HG02840 (cell line): ENCODE data around the gene TPTE2.
"Not testable (repeated sequence)": the region's sequence is repeated elsewhere in the genome, so short reads cannot be mapped to it uniquely, and the experiment has no call there.

Source experiments
- ATAC-seq: cut with Tn5 transposase; IDR thresholded peaks from one replicate; pipeline ENCODE4 v1.9.1; 2021; ENCODE audit warnings: mild to moderate bottlenecking, moderate library complexity, moderate number of reproducible peaks; ENCODE audit not compliant: unreplicated experiment, low FRiP score

TPTE2 gene

DNA sequence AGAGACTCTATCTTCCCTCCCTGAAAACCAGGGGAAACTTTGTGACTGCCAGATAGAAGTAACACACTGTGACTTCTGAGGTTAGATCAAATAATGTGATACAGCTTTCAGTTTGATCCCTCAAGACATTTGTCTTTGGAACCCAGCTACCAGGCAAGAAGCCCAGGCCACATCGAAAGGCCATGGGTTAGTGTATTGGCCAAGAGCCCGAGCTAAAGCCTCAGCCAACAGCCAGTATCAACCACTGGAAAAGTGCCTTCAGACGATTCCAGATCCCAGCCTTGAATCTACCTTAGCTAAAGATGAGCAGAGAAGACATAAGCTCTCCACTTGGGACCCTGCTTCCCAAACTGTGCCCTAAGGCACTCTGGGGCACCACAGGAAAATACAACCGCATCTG, 10.9 kb upstream of the TPTE2 start:
- ATAC-seq = no peak

DNA sequence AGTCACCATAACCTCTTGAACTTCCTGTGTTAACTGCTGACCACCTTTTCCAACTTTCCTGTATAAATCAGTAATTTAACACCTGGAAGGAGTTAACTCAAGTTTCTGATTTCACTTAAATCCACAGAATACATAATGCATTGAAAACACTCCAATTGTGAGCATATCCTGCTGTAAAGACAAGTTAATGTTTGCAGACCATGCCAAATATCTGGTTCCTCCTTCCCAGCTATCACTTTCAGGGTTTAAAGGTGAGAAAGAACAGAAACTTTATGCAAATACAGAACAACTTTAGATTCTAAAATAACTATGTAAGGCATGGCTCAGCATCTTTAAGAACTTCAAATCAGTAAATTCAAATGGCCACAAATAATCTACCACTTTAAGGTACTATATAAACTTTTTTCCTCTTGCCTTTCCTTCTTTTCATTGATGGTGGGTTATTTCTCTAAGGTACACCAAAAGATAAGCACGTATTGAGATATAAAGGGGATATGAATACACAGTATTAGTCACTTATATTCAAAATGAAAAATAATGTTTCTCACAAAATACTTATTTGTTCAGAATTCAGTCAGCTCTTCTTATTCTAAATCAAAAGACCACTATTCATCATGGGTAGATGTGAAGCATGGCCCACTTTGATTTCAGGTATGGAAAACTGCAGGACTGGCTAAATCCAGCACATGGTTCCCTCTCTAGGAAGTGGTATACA, 6.6 kb upstream of the TPTE2 start:
- ATAC-seq = peak; percentile 64

DNA sequence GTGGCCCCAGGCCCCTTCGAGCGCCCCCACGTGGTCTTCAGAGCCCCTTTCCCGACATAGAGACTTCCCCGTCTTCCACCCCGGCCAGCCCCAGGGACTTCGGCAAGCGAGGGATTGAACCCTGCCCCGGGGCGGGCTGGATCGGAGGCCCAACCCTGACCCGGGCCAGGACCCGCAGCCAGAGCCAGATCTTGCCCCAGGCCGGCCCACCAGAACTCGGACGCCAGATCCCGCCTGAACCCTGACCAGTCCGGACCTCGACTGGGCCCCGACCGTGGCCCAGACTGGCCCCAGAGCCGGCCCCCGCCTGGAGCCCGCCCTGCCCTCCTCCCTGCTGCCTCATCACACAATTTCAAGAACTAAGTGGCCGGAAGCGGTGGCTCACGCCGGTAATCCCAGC, 253 bp upstream of the TPTE2 start:
- no peak for ATAC-seq

- not testable (repeated sequence) for ATAC-seq
Measured at GRCh38 chr13:19560672-19561071, 660 bp downstream of the TPTE2 start.

- not testable (repeated sequence) for ATAC-seq
Measured at GRCh38 chr13:19559739-19560138, 1.6 kb downstream of the TPTE2 start.

DNA sequence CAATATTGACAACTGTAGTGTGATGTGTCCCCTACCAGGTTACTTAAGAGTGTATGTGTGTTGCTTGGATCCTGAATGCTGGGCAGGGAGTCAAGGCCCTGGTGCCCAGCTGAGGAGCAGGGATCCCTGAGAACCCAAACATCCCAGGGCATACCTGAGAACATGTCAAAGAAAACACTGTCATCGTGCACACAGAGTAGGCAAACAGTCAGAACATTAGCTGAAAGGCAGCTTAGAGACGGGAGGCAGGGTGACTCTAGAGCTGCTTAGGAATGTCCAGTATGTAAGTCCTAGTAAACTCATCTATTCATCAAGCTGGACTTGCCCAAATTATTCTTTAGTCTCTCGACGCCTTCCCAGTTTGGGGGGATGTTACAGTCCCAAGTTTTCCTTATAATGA, 4.0 kb downstream of the TPTE2 start:
- ATAC-seq = not testable (repeated sequence)

DNA sequence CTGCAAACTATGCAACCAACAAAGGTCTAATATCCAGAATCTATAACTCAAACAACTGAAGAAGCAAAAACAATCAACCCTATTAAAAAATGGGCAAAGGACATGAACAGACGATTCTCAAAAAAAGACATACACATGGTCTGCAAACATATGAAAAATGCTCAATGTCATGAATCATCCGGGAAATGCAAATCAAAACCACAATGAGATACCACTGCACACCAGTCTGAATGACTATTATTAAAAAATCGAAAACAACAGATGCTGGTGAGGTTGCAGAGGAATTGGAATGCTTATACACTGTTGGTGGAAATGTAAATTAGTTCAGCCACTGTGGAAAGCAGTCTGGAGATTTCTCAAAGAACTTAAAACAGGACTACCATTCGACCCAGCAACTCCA, 12.1 kb downstream of the TPTE2 start:
- ATAC-seq = not testable (repeated sequence)

GRCh38 chr13:19525634-19526033, 35.7 kb downstream of the TPTE2 start:
- ATAC-seq = not testable (repeated sequence)

DNA sequence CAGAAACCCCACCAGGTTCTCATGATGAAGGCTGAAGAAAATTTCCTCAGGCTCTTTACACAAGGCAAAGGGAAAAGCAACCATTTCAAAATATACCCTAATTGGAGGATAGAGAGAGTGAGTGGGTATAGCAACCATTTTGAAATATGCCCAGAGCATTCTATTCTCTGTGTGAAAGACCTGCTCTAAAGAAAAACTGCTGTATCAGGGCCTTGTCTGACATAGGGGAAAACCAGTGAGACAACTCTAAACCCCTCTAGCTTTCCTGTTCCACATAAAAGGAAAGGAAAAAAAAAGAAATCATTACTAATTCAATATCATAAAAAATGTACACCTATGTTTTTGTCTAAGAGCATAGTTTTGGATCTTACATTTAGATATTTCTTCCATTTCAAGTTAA, 42.3 kb downstream of the TPTE2 start:
- no peak for ATAC-seq

GRCh38 chr13:19507623-19508022, 53.7 kb downstream of the TPTE2 start:
- ATAC-seq = not testable (repeated sequence)

GRCh38 chr13:19460126-19460525, 101.2 kb downstream of the TPTE2 start:
- not testable (repeated sequence) for ATAC-seq

- not testable (repeated sequence) for ATAC-seq
Measured at GRCh38 chr13:19439056-19439686, 122.2 kb downstream of the TPTE2 start.

DNA sequence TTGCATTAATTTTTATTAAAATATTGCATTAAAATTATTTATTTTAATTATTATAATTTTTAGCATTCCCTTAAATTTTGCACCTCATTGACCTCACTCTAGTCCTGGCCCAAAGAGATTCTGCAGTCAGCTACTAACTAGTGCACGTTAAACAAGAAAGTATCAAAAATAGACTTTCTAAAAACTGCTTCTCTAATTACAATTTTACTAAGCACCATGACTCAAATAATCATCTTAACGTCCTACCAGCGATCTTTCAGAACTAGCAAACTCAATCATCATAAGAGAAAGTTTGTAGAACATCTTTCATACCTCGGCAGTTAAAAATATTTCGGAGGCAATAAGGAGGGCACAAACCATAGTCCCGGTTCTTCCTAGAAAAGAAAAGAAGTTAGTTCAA, 123.6 kb downstream of the TPTE2 start:
- not testable (repeated sequence) for ATAC-seq

DNA sequence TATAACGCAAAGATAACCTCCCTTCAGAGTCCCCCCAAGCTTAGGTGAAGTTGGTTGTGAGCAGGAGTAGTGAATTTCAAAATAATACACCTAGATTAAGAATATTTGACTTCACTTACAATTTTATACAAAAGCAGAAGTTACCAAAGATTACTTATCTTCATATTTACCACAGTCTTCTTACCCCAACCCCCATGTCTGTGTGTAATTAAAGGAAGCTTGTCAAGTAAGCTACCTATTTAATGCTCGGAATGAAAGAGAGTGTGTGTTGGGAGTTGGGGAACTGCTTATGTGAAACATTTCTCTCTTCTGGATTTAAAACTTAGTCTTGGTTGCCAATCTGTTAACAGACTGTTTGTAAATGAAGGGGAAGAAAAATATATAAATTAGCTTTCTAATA, 139.1 kb downstream of the TPTE2 start:
- not testable (repeated sequence) for ATAC-seq

DNA sequence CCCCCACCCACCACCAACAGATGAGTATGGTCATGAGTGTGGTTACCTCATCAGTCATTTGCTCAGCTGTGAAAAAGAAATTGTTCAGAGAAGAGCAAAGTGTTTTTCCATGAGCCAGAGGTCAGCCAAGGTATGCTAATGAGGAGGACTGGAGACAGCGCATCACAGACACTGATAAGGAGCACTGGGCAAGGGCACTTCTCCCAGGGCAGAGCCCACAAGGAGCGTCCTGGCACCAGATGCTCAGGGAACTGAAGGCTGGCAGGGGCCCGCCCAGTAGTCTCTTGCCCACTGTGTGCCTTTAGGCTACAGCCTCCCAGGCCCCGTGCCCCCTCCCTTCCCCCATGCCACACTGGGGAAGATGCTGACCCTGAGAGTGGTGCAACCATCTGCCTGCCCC, 148.8 kb downstream of the TPTE2 start:
- ATAC-seq = not testable (repeated sequence)

GRCh38 chr13:19382746-19383511, 178.4 kb downstream of the TPTE2 start:
- ATAC-seq = not testable (repeated sequence)

DNA sequence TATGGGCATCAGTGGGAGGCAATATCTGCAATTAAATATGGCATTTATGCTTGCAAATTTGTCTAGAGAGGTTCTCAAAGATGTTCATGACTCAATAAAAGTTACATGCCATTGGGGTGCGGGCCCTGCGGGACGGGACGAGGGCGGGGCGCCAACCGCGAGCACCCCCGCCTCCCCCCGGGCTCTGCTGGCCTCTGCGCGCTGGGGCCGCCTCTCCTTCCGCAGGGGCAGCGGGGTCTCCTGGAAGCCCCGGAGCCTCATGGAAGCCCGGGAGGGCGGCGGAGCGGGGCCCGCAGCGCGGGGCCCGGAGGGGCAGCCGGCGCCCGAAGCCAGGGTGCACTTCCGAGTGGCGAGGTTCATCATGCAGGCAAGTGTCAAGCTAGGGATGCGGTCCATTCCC, 179.2 kb downstream of the TPTE2 start:
- ATAC-seq = no peak
